Common myeloid progenitor, CD34-positive (primary cell): ENCODE data around the gene MFF.
"Not testable (repeated sequence)": the region's sequence is repeated elsewhere in the genome, so short reads cannot be mapped to it uniquely, and the experiment has no call there.

ENCODE experiments used
- CTCF ChIA-PET: fragments of 350-600 bp; sonication (Branson Sonifier 250); formaldehyde crosslinking; loops from one replicate; lab custom pipeline; 2021; ENCODE audit warnings: antibody characterized with exemption; lab: Charles Lee
- POLR2A ChIA-PET: fragments of 350-600 bp; sonication (Branson Sonifier 250); formaldehyde crosslinking; loops from one replicate; lab custom pipeline; 2021; ENCODE audit warnings: antibody characterized with exemption; lab: Charles Lee
- DNase-seq, 3 donors: peaks; one replicate each; pipeline versions ENCODE4 v3.0.0 to v3.0.0-alpha.2; 2013
- H3K27ac ChIP-seq, 2 experiments: 1 replicate in 1 of 2; 2 replicates in 1 of 2; pipeline ENCODE4 v1.7.0; 2013; ENCODE audit warnings: inconsistent platforms in 2 of 2, low read length in 2 of 2, mild to moderate bottlenecking in 2 of 2, low read depth in 1 of 2, moderate library complexity in 1 of 2; ENCODE audit not compliant: severe bottlenecking in 2 of 2, insufficient read depth in 1 of 2, poor library complexity in 1 of 2
- H3K27me3 ChIP-seq, 5 experiments: replicated peaks in 2 of 5; 1 replicate in 3 of 5; 2 replicates in 2 of 5; pipeline versions ENCODE4 v1.6.1 to v1.7.0; 2013; ENCODE audit warnings: low read length in 4 of 5, mild to moderate bottlenecking in 2 of 5, moderate library complexity in 2 of 5, inconsistent platforms in 1 of 5; ENCODE audit not compliant: insufficient read depth in 5 of 5, control insufficient read depth in 4 of 5
- H3K36me3 ChIP-seq, 4 experiments: 1 replicate in 2 of 4; 2 replicates in 2 of 4; pipeline versions ENCODE4 v1.6.1 to v1.7.0; 2013; ENCODE audit warnings: low read length in 3 of 4, control low read depth in 1 of 4, mild to moderate bottlenecking in 1 of 4; ENCODE audit not compliant: control insufficient read depth in 4 of 4, insufficient read depth in 4 of 4
- H3K4me1 ChIP-seq, 4 experiments: 1 replicate in 3 of 4; 2 replicates in 1 of 4; pipeline versions ENCODE4 v1.6.1 to v1.7.1; 2013; ENCODE audit warnings: low read length in 3 of 4, mild to moderate bottlenecking in 3 of 4, control low read depth in 1 of 4, inconsistent platforms in 1 of 4, moderate library complexity in 1 of 4; ENCODE audit not compliant: control insufficient read depth in 4 of 4, insufficient read depth in 4 of 4; ENCODE audit errors: control extremely low read depth in 1 of 4
- H3K4me3 ChIP-seq, 7 experiments: 1 replicate in 4 of 7; 2 replicates in 3 of 7; pipeline versions ENCODE4 v1.5.1 to v1.7.0; 2013; ENCODE audit warnings: mild to moderate bottlenecking in 7 of 7, low read length in 6 of 7, moderate library complexity in 6 of 7, inconsistent platforms in 2 of 7, low read depth in 2 of 7, control low read depth in 1 of 7; ENCODE audit not compliant: insufficient read depth in 4 of 7, control insufficient read depth in 1 of 7; ENCODE audit errors: extremely low read depth in 1 of 7
- H3K9me3 ChIP-seq, 5 experiments: 1 replicate in 4 of 5; 2 replicates in 1 of 5; pipeline versions ENCODE4 v1.6.1 to v1.7.1; 2013; ENCODE audit warnings: low read length in 4 of 5, mild to moderate bottlenecking in 2 of 5, inconsistent platforms in 1 of 5, low read depth in 1 of 5, moderate library complexity in 1 of 5; ENCODE audit not compliant: control insufficient read depth in 4 of 5, insufficient read depth in 2 of 5; ENCODE audit errors: control extremely low read depth in 1 of 5
- WGBS: methylation state at CpG from one replicate; pipeline ENCODE4 v1.1.5; 2013; ENCODE audit not compliant: insufficient coverage; 5-methylcytosine and 5-hydroxymethylcytosine counted together

The MFF gene

DNA sequence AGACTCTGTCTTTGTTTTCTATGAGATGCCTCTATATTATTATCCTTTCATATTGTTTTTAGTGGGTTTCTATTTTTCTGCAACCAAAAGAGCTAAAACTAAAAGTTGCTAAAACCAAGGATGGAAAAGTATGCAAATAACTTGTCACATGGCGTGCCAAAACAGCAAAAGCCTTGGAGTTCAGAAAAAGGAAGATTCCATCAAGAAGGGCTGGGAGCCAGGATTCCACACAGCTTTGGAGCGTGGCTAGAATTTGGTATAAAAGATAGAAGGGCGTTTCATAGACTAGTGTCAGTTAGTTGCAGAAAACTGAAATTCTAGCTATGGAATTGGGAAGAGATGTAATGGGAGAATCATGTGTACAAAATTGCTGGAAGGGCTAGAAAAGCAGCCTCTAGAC lies 58.6 kb downstream of the MFF start:
- no peak overlapping the region for H3K4me3 ChIP-seq
- H3K4me1 ChIP-seq, result peaks cover 0 to 16% (median 4%) of the 10 kb centered on the region in 4 experiments
- POLR2A ChIA-PET, result no interaction called here
- CTCF ChIA-PET, result interaction anchor here (1.5 kb wide), 1 partner anchor 32 kb away, joined by 3 read pairs; no protein-coding TSS in a partner anchor
- no peaks in the 10 kb centered on the region for H3K27me3 ChIP-seq
- no peak overlapping the region for H3K27ac ChIP-seq
- WGBS, result 96% methylated on average over 3 of the region's 3 CpGs
- DNase-seq, result no peak
- no peaks in the 10 kb centered on the region for H3K36me3 ChIP-seq
- H3K9me3 ChIP-seq, result no peaks in the 10 kb centered on the region

DNA sequence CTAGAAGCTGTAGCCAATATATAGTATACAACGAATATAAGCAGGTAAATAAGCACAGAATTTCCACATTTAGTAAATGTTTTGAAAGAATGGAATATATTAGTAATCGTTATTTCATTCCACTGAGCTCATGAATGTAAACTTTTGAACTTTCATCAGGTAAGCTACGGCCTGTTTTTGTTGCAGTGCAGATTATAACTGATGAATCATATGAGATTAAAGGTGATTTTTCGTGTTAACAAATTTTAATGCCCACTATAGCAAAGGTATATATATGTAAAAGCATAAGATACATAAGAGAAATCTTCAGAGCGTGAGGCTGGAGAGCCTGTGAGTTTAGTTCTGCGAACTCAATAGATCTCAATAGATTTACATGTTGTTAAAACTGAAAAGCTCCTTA lies 61.6 kb downstream of the MFF start:
- Histone ChIP-seq H3K27me3 (no peaks in the 10 kb centered on the region), H3K27ac (no peak overlapping the region), H3K9me3 (no peaks in the 10 kb centered on the region), H3K4me3 (no peak overlapping the region), H3K4me1 (peaks cover 0 to 18% (median 4%) of the 10 kb centered on the region in 4 experiments), H3K36me3 (no peaks in the 10 kb centered on the region)
- ChIA-PET POLR2A (no interaction called here), CTCF (interaction anchor here (1.4 to 1.8 kb wide), 3 partner anchors 12 to 20 kb away, joined by 3 to 7 read pairs (median 4); no protein-coding TSS in a partner anchor)
- no CpG with 5 or more reads among the region's 6 CpGs for WGBS
- DNase-seq, result no peak

DNA sequence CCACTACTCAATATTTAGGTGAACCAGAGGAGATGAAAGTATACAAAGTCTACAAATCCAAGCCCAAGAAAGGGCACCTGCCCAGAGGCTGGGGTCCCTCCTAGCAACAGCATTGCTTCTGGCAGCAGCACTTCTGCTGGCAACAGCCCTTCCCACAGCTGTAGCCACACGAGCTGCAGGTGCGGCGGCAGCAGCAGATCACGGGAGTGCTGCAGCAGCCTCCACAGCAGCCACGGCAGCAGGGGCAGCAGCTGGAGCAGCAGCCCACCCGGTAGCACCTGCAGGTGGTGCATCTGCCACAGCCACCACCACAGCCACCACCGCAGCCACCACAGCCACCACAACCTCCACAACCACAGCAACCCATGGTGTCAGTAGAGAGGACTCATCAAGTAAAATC lies 62.5 kb downstream of the MFF start, which contains the start of gene SCYGR1:
TSS of gene SCYGR1 (minus strand) at position 367 of the 400 bp plus-strand sequence. CDS start at position 367, 0 bp downstream.
- CTCF ChIA-PET, result interaction anchor here (1.8 kb wide), 1 partner anchor 11 kb away, joined by 4 read pairs; no protein-coding TSS in a partner anchor
- H3K27ac ChIP-seq, H3K9me3 ChIP-seq, H3K4me3 ChIP-seq, POLR2A ChIA-PET, H3K36me3 ChIP-seq, H3K27me3 ChIP-seq, DNase-seq: not testable (repeated sequence)
- peaks cover 0 to 18% (median 4%) of the 10 kb centered on the region in 4 experiments for H3K4me1 ChIP-seq
- WGBS, result 86% methylated on average over 4 of the region's 7 CpGs

DNA sequence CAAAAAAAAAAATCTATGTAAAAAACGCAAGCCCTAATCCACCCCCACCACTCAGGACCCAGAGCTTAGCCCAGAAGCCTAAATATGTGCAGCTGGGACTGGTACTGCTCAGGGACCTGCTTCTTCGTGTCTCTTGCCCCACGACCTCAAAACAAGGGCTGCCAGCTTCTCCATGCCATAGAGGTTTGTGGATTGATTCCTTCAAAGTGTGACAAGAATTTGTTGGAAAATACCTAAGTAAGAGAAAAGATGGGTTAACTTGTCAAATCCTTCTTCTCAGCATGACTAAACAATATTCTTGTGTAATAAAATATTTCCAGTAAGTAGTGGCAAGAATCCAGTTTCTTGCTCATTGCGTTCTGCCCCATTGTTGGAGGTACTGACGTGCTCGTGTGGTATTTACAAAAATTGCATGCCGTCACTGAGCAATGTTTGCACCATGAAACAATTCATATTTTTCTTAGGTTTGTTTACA lies 63.5 kb downstream of the MFF start:
- Histone ChIP-seq H3K4me3 (no peak overlapping the region), H3K27me3 (no peaks in the 10 kb centered on the region), H3K9me3 (no peaks in the 10 kb centered on the region), H3K27ac (no peak overlapping the region), H3K4me1 (peaks cover 0 to 20% (median 4%) of the 10 kb centered on the region in 4 experiments), H3K36me3 (no peaks in the 10 kb centered on the region)
- no peak for DNase-seq
- ChIA-PET CTCF (no interaction called here), POLR2A (no interaction called here)
- WGBS, result 100% methylated on average over 3 of the region's 7 CpGs

DNA sequence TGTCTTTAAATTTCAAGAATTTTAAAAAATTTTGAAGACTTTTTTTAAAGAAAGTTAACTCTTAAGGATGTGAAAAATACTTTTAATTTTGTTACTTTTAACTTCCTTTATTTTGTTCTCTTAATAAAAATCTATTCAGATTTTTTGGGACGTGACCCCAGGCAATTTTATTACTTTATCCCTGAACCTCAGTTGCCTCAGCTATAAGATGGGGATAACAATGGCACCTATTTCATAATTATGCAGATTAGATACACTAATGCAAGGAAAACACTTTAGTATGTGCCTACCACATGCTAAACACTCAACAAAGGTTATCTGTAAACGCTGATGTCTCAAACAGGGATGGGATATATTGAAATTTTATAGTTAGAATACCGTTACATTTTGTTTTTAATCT lies 64.2 kb downstream of the MFF start:
- Histone ChIP-seq H3K36me3 (no peaks in the 10 kb centered on the region), H3K27me3 (no peaks in the 10 kb centered on the region), H3K4me1 (peaks cover 0 to 21% (median 4%) of the 10 kb centered on the region in 4 experiments), H3K27ac (no peak overlapping the region), H3K9me3 (no peaks in the 10 kb centered on the region), H3K4me3 (no peak overlapping the region)
- ChIA-PET CTCF (no interaction called here), POLR2A (no interaction called here)
- no CpG with 5 or more reads among the region's 3 CpGs for WGBS
- DNase-seq, result no peak

DNA sequence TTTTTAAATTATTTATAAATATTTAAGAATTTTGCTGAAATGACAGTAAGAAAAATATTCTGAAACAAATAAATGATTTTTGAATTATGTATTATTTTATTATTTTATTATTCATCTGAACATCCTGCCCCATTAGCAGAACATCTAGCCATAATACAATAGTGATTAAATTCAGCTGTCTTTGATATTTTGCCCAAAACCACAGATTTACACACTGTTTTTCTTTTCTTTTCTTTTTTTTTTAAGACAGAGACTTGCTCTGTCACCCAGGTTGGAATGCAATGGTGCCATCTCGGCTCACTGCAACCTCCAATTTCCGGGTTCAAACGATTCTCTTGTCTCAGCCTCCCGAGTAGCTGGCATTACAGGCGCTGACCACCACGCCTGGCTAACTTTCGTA lies 64.6 kb downstream of the MFF start:
- WGBS, result 85% methylated on average over 7 of the region's 7 CpGs
- Histone ChIP-seq H3K9me3 (no peaks in the 10 kb centered on the region), H3K4me3 (no peak overlapping the region), H3K36me3 (no peaks in the 10 kb centered on the region), H3K27ac (no peak overlapping the region), H3K4me1 (peaks cover 0 to 25% (median 6%) of the 10 kb centered on the region in 4 experiments), H3K27me3 (no peaks in the 10 kb centered on the region)
- CTCF ChIA-PET, result no interaction called here
- POLR2A ChIA-PET, result no interaction called here
- no peak for DNase-seq

DNA sequence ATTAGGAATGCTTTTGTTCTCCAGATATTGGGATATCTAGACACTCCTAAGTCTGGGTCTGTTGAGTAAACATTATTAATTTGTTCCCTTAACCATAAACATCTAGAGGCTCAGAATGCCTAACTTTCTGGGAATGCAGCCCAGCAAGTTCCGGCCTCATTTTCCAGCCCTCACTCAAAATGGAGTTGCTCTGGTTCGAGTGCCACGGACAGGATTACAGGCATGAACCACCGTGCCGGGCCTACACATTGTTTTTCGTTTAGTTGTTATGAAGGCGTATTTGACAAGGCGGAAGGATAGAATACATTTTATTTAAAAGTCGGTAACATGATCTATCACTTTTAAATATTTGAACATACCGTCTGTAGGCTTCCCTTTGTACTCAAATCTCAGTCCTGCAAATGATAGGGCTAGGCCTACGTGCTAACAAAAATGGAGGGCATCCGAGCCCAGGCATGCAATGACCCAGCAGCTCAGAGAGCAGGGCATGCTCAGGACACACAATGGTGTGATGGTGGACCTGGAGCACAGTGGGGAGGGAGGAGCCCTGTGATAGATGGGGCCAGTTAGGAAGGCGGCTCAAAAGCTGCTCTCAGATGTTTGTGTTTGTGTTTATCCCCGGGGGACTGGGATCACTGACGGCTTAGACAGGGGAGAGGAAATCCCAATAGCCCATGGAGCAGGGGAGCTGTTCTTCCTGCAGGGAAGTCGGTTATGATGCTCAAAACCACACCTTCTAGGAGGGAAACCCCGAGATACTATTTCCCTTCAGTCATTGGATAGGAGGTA lies 65.6 kb downstream of the MFF start:
- Histone ChIP-seq H3K27me3 (no peaks in the 10 kb centered on the region), H3K4me3 (no peak overlapping the region), H3K4me1 (peaks cover 0 to 16% (median 5%) of the 10 kb centered on the region in 4 experiments), H3K27ac (no peak overlapping the region), H3K9me3 (no peaks in the 10 kb centered on the region), H3K36me3 (no peaks in the 10 kb centered on the region)
- WGBS, result 96% methylated on average over 10 of the region's 17 CpGs
- DNase-seq, result no peak
- CTCF ChIA-PET, result no interaction called here
- POLR2A ChIA-PET, result no interaction called here
